Measurements from ENCODE around the gene ELOVL2.

DNA sequence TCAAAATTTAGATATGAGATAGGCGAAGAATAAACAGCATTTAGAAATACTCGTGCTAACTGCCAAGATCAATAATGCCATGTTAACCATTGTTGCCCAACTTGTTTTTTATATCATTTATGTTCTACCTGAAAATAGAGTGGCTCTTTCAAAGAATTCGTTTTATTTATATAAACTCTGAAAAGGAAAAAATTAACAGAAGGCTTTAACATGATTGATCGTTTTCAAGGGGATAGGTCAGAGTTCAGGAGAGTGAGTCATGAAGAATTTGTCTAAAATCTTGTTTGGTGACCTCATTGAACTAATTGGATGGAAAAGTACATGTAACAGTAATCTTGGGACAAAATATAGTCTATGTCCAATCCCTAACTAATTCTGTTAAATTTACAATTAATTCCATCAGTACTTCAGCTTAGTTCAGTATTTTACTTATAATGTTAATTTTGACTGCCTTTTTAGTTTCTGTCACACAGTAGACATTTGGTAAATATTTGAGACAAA is 11.1 kb upstream of the ELOVL2 start:
- no peak for TF ChIP-seq EZH2 (IDR thresholded peaks at IDR 0.05; ENCODE audit: low read depth)
- TF ChIP-seq, protein P1, sequence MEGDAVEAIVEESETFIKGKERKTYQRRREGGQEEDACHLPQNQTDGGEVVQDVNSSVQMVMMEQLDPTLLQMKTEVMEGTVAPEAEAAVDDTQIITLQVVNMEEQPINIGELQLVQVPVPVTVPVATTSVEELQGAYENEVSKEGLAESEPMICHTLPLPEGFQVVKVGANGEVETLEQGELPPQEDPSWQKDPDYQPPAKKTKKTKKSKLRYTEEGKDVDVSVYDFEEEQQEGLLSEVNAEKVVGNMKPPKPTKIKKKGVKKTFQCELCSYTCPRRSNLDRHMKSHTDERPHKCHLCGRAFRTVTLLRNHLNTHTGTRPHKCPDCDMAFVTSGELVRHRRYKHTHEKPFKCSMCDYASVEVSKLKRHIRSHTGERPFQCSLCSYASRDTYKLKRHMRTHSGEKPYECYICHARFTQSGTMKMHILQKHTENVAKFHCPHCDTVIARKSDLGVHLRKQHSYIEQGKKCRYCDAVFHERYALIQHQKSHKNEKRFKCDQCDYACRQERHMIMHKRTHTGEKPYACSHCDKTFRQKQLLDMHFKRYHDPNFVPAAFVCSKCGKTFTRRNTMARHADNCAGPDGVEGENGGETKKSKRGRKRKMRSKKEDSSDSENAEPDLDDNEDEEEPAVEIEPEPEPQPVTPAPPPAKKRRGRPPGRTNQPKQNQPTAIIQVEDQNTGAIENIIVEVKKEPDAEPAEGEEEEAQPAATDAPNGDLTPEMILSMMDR (conservative IDR thresholded peaks at IDR 0.05) = no peak
